Smooth muscle cell (in vitro differentiated cells): Measurements from ENCODE around the gene MS4A5. TPM values are rescaled to one million over a fixed set of nuclear protein-coding genes. Genes with fewer than 3 reads are reported as not detected.

ENCODE experiments used
- DNase-seq: peaks from one replicate; lab custom pipeline; 2025; ENCODE audit not compliant: unreplicated experiment; lab: John Stamatoyannopoulos, UW
- H2AFZ ChIP-seq: fragments of 200-600 bp; sonication (generic); 2 replicates; pipeline ENCODE4 v1.6.0; 2016; ENCODE audit warnings: antibody characterized with exemption, low read depth, mild to moderate bottlenecking
- H3F3A ChIP-seq: fragments of 200-600 bp; sonication (generic); 2 replicates; pipeline ENCODE4 v1.6.0; 2017; ENCODE audit warnings: antibody characterized with exemption, low read depth
- H3K27ac ChIP-seq: fragments of 200-600 bp; sonication (generic); 2 replicates; pipeline ENCODE4 v1.5.1; 2016; ENCODE audit warnings: low read depth, mild to moderate bottlenecking
- H3K27me3 ChIP-seq: fragments of 200-600 bp; sonication (generic); 2 replicates; pipeline ENCODE4 v1.6.1; 2016; ENCODE audit warnings: low read depth, mild to moderate bottlenecking
- H3K36me3 ChIP-seq: fragments of 200-600 bp; sonication (generic); 2 replicates; pipeline ENCODE4 v1.5.1; 2016; ENCODE audit warnings: low read depth
- H3K4me1 ChIP-seq: fragments of 200-600 bp; sonication (generic); 2 replicates; pipeline ENCODE4 v1.5.1; 2016; ENCODE audit warnings: low read depth
- H3K4me2 ChIP-seq: fragments of 200-600 bp; sonication (generic); 2 replicates; pipeline ENCODE4 v1.6.0; 2016; ENCODE audit warnings: mild to moderate bottlenecking
- H3K4me3 ChIP-seq: fragments of 200-600 bp; sonication (generic); 2 replicates; pipeline ENCODE4 v1.5.1; 2016; ENCODE audit warnings: mild to moderate bottlenecking
- H3K79me2 ChIP-seq: fragments of 200-600 bp; sonication (generic); 2 replicates; pipeline ENCODE4 v1.6.0; 2016; ENCODE audit warnings: low read depth, mild to moderate bottlenecking
- H3K9ac ChIP-seq: fragments of 200-600 bp; sonication (generic); 2 replicates; pipeline ENCODE4 v1.6.0; 2016; ENCODE audit warnings: low read depth
- H3K9me3 ChIP-seq: fragments of 200-600 bp; sonication (generic); replicated peaks from 2 replicates; pipeline ENCODE4 v1.5.1; 2016; ENCODE audit warnings: low read depth
- H4K20me1 ChIP-seq: fragments of 200-600 bp; sonication (generic); 2 replicates; pipeline ENCODE4 v1.6.0; 2016; ENCODE audit warnings: low read depth
- WGBS: methylation state at CpG from one replicate; pipeline ENCODE4 v1.1.7; 2016; ENCODE audit warnings: low lambda C conversion rate; 5-methylcytosine and 5-hydroxymethylcytosine counted together
- polyA plus RNA-seq: library from polyadenylated mRNA; unstranded; fragments of >200 nt; fragmentation: Nextera tagmentation; extraction: Ambion mirVana; gene quantifications from 2 replicates; pipeline ENCODE4 v1.2.1, GENCODE V29; 2016
- total RNA-seq: library from RNA; depleted of rRNA; stranded (reverse); fragments of >200 nt; gene quantifications from 2 replicates; pipeline ENCODE4 v1.2.3, GENCODE V29; 2014
- TF ChIP-seq, protein P1 (sequence below): fragments of 200-600 bp; sonication (generic); IDR thresholded peaks from 2 replicates; pipeline ENCODE4 v1.5.1; 2017; ENCODE audit warnings: borderline replicate concordance, mild to moderate bottlenecking, antibody characterized with exemption; ENCODE audit not compliant: insufficient read depth, poor library complexity, severe bottlenecking

The MS4A5 gene
- total and polyA plus RNA-seq, 2 experiments from 2014 or later, result not detected

DNA sequence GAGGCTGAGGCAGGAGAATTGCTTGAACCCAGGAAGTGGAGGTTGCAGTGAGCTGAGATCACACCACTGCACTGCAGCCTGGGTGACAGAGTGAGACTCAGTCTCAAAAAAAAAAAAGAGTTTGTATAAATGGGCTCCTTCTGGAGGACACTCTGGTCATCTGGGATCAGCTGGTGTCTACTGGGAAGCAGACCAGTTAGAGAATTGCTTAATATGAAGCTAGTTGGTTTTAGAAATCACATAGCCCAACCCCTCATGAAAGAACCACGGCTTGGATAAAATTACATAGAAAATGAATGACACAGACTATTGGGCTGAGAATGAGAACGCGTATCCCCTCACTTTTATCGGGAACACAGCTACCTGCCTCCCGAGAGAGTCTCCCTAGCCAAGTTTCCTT lies 36.4 kb upstream of the MS4A5 start:
- WGBS, result 83% methylated on average over 5 of the region's 5 CpGs
- no peak overlapping the region for H3K4me2 ChIP-seq
- no peak overlapping the region for H3K27ac ChIP-seq
- H3K36me3 ChIP-seq, result no peaks in the 10 kb centered on the region
- no peaks in the 10 kb centered on the region for H3K9me3 ChIP-seq
- H3K27me3 ChIP-seq, result no peaks in the 10 kb centered on the region
- TF ChIP-seq, protein P1, sequence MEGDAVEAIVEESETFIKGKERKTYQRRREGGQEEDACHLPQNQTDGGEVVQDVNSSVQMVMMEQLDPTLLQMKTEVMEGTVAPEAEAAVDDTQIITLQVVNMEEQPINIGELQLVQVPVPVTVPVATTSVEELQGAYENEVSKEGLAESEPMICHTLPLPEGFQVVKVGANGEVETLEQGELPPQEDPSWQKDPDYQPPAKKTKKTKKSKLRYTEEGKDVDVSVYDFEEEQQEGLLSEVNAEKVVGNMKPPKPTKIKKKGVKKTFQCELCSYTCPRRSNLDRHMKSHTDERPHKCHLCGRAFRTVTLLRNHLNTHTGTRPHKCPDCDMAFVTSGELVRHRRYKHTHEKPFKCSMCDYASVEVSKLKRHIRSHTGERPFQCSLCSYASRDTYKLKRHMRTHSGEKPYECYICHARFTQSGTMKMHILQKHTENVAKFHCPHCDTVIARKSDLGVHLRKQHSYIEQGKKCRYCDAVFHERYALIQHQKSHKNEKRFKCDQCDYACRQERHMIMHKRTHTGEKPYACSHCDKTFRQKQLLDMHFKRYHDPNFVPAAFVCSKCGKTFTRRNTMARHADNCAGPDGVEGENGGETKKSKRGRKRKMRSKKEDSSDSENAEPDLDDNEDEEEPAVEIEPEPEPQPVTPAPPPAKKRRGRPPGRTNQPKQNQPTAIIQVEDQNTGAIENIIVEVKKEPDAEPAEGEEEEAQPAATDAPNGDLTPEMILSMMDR, result no peak
- DNase-seq, result no peak
- no peak overlapping the region for H2AFZ ChIP-seq
- no peaks in the 10 kb centered on the region for H3K4me1 ChIP-seq
- H3K4me3 ChIP-seq, result no peak overlapping the region
- H4K20me1 ChIP-seq, result no peaks in the 10 kb centered on the region
- H3F3A ChIP-seq, result no peaks in the 10 kb centered on the region
- no peaks in the 10 kb centered on the region for H3K79me2 ChIP-seq
- no peak overlapping the region for H3K9ac ChIP-seq

DNA sequence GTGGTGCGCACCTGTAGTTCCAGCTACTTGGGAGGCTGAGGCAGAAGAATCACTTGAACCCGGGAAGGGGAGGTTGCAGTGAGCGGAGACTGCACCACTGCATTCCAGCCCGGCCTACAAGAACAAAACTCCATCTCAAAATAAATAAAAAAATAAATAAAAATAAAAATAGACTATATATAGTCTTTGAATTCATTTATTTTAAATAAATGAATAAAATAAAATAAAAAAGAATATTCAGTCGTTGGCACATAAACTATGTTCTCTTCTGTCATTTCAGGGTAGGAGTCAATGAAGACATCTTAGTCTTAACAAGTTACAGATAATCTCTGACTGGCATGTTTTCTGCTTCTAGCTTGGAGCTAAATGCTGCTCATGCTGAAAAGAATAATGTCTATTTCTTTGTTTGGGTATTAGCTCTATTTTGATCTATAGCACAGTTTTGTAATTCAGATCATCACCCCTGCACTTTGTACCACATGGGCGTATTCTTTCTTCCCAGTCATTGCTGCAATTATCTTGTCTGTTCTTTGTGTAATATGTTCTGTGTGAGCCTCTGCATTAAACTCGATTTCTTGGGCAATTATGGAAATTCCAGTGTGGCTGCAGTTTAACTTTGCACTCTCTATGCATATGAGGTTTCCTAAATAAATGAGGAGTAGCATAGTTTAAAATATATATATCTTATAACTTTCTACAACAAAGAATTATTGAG lies 34.5 kb upstream of the MS4A5 start:
- Histone ChIP-seq H3K27ac (no peak overlapping the region), H3F3A (no peaks in the 10 kb centered on the region), H3K9ac (no peak overlapping the region), H3K36me3 (no peaks in the 10 kb centered on the region), H3K4me2 (no peak overlapping the region), H3K79me2 (no peaks in the 10 kb centered on the region), H3K4me3 (no peak overlapping the region), H3K4me1 (no peaks in the 10 kb centered on the region), H4K20me1 (no peaks in the 10 kb centered on the region), H3K27me3 (no peaks in the 10 kb centered on the region), H2AFZ (no peak overlapping the region), H3K9me3 (no peaks in the 10 kb centered on the region)
- 75% methylated on average over 7 of the region's 7 CpGs for WGBS
- no peak for DNase-seq
- TF ChIP-seq, protein P1, result no peak

DNA sequence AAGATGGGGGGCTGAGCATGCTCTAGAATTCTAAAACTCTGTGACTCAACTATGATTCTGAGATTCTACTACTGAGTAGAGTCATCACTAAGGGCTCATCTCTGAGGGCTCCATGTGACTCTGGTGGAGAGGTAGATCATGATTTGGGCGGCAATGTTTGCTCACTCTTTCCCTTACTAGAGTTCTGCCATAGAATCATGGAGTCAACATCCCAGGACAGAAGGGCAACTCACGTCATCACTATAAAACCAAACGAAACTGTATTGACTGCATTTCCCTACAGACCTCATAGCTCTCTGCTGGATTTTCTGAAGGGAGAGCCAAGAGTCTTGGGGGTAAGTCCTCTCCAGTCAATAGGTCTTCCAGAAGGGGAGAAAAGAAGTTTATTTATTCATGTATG lies 33.0 kb upstream of the MS4A5 start, which contains the start of gene MS4A14:
Gene MS4A14 (plus strand): TSS at position 78 of the 400 bp plus-strand sequence. CDS start 120 bp downstream, at position 198.
- Histone ChIP-seq H3K27ac (no peak within 1 kb of the TSS), H3K79me2 (no peaks in the 10 kb centered on the region), H3K4me1 (no peaks in the 10 kb centered on the region), H3K36me3 (no peaks in the 10 kb centered on the region), H3K9ac (no peak within 1 kb of the TSS), H3K9me3 (no peaks in the 10 kb centered on the region), H3K4me3 (no peak within 1 kb of the TSS), H3K4me2 (no peak within 1 kb of the TSS), H3K27me3 (no peaks in the 10 kb centered on the region), H2AFZ (no peak within 1 kb of the TSS), H3F3A (no peaks in the 10 kb centered on the region), H4K20me1 (no peaks in the 10 kb centered on the region)
- no peak for DNase-seq
- 80% methylated on average over 3 of the region's 3 CpGs for WGBS
- TF ChIP-seq, protein P1, result no peak

DNA sequence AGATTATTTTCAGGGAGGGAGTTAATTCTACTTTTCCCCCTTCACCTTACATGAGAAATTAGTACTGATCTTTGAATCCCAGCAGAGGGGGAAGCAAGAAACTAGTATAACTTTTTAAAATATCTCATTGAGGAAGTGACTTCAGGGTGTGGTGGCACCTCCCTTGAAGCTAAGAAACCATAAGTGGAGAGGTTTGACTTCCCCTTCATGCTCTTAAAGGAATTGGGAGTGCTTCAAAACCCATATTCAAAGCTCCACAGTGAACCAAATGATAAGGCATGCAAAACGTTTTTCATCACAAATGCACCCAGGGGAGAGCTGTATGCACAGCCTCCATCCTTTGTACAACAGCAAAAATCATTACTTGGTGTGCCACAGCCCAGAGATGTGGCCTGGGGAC lies 32.6 kb upstream of the MS4A5 start:
- H3F3A ChIP-seq, result no peaks in the 10 kb centered on the region
- no peak overlapping the region for H3K4me3 ChIP-seq
- no peak overlapping the region for H2AFZ ChIP-seq
- no peaks in the 10 kb centered on the region for H3K27me3 ChIP-seq
- no peak overlapping the region for H3K9ac ChIP-seq
- H3K4me1 ChIP-seq, result no peaks in the 10 kb centered on the region
- H4K20me1 ChIP-seq, result no peaks in the 10 kb centered on the region
- H3K9me3 ChIP-seq, result no peaks in the 10 kb centered on the region
- H3K27ac ChIP-seq, result no peak overlapping the region
- no peaks in the 10 kb centered on the region for H3K79me2 ChIP-seq
- no peaks in the 10 kb centered on the region for H3K36me3 ChIP-seq
- TF ChIP-seq, protein P1, result no peak
- WGBS, result 12% methylated on average over 1 of the region's 1 CpG
- no peak for DNase-seq
- H3K4me2 ChIP-seq, result no peak overlapping the region
